HepG2 (cell line): Measurements from ENCODE around the gene TNP2. TPM values are rescaled to one million over a fixed set of nuclear protein-coding genes. Genes with fewer than 3 reads are reported as not detected.

Source experiments
- ARID2 ChIP-seq: sonication (generic); formaldehyde crosslinking; IDR thresholded peaks from 2 replicates; pipeline ENCODE4 v1.8.1; 2022; ENCODE audit warnings: mild to moderate bottlenecking, missing genetic modification reagents, borderline replicate concordance
- THAP7 ChIP-seq: sonication (generic); formaldehyde crosslinking; IDR thresholded peaks from 2 replicates; pipeline ENCODE4 v1.8.1; 2023; ENCODE audit warnings: mild to moderate bottlenecking, missing genetic modification reagents
- ZNF383 ChIP-seq: sonication (generic); formaldehyde crosslinking; IDR thresholded peaks from 2 replicates; pipeline ENCODE4 v1.4.0; 2020; ENCODE audit warnings: missing genetic modification reagents, mild to moderate bottlenecking, borderline replicate concordance
- ZNF563 ChIP-seq: sonication (generic); formaldehyde crosslinking; IDR thresholded peaks from 2 replicates; pipeline ENCODE4 v1.8.0; 2022; ENCODE audit warnings: mild to moderate bottlenecking, moderate library complexity, missing genetic modification reagents
- ZNF724P ChIP-seq: sonication (generic); formaldehyde crosslinking; IDR thresholded peaks from 2 replicates; pipeline ENCODE4 v1.8.0; 2022; ENCODE audit warnings: missing genetic modification reagents, borderline replicate concordance
- ZNF781 ChIP-seq: sonication (generic); formaldehyde crosslinking; IDR thresholded peaks from 2 replicates; pipeline ENCODE4 v1.5.1; 2020; ENCODE audit warnings: borderline replicate concordance, mild to moderate bottlenecking, missing genetic modification reagents; ENCODE audit errors: not compliant biosample characterization
- ZNF891 ChIP-seq: sonication (generic); formaldehyde crosslinking; IDR thresholded peaks from 2 replicates; pipeline ENCODE4 v1.5.0; 2020; ENCODE audit warnings: mild to moderate bottlenecking, missing genetic modification reagents
- polyA plus RNA-seq, 8 experiments: library from polyadenylated mRNA; depleted of rRNA in 3 of 8; stranded (reverse) in 7 of 8; unstranded in 1 of 8; fragments of >200 nt; fragmentation: Illumina TruSeq in 4 of 8; extraction: Trizol in 4 of 8; gene quantifications; 2 replicates each; pipeline versions ENCODE4 v1.2.1 to v1.2.3, GENCODE V29; 2011 to 2016; ENCODE audit warnings: low read depth in 4 of 8, missing spikeins in 1 of 8, mixed read lengths in 1 of 8; ENCODE audit not compliant: insufficient read depth in 1 of 8
- total RNA-seq, 5 experiments: library from RNA; depleted of rRNA; stranded (reverse); fragments of >200 nt; fragmentation: Illumina TruSeq; extraction: Trizol; gene quantifications; 2 replicates each; pipeline ENCODE4 v1.2.3, GENCODE V29; 2016; ENCODE audit warnings: low read depth in 1 of 5
- TF ChIP-seq, protein P1 (sequence below): sonication (generic); formaldehyde crosslinking; IDR thresholded peaks from 2 replicates; pipeline ENCODE4 v1.5.0; 2020; ENCODE audit warnings: missing genetic modification reagents, mild to moderate bottlenecking, borderline replicate concordance
- TF ChIP-seq, protein P2 (sequence below): sonication (generic); formaldehyde crosslinking; IDR thresholded peaks from 2 replicates; pipeline ENCODE4 v1.4.0; 2020; ENCODE audit warnings: missing genetic modification reagents

Gene TNP2
- total and polyA plus RNA-seq, 2 of the 13 experiments (the other 11 are each of a cell fraction or from before 2014, with no cell fraction given), result not detected

GRCh38 chr16:11258553-11259492 is 10.3 kb downstream of the TNP2 start (continued):
- TF ChIP-seq, protein P1, sequence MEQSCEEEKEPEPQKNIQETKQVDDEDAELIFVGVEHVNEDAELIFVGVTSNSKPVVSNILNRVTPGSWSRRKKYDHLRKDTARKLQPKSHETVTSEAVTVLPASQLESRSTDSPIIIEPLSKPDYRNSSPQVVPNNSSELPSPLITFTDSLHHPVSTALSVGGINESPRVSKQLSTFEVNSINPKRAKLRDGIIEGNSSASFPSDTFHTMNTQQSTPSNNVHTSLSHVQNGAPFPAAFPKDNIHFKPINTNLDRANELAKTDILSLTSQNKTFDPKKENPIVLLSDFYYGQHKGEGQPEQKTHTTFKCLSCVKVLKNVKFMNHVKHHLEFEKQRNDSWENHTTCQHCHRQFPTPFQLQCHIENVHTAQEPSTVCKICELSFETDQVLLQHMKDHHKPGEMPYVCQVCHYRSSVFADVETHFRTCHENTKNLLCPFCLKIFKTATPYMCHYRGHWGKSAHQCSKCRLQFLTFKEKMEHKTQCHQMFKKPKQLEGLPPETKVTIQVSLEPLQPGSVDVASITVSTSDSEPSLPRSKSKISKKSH (CRISPR knock-in tag), result no peak
- no peak for TF ChIP-seq ZNF724P (CRISPR knock-in tag)
- TF ChIP-seq ARID2 (CRISPR knock-in tag), result no peak
- no peak for TF ChIP-seq ZNF563 (CRISPR knock-in tag)
- no peak for TF ChIP-seq ZNF383 (CRISPR knock-in tag)
- peak; percentile 50 for TF ChIP-seq ZNF781 (CRISPR knock-in tag)
- TF ChIP-seq ZNF891 (CRISPR knock-in tag), result peak; percentile 89
- TF ChIP-seq, protein P2, sequence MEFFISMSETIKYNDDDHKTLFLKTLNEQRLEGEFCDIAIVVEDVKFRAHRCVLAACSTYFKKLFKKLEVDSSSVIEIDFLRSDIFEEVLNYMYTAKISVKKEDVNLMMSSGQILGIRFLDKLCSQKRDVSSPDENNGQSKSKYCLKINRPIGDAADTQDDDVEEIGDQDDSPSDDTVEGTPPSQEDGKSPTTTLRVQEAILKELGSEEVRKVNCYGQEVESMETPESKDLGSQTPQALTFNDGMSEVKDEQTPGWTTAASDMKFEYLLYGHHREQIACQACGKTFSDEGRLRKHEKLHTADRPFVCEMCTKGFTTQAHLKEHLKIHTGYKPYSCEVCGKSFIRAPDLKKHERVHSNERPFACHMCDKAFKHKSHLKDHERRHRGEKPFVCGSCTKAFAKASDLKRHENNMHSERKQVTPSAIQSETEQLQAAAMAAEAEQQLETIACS (CRISPR knock-in tag), result no peak
- 0 out of 2 replicates have a peak, but pooled peaks have one; percentile 28 for TF ChIP-seq THAP7 (CRISPR knock-in tag)
